Keratinocyte (primary cell): ENCODE data around the gene TLCD1.

Experiments used
- CTCF ChIP-seq, 3 experiments: IDR thresholded peaks in 1 of 3; conservative IDR thresholded peaks in 1 of 3; optimal IDR thresholded peaks in 1 of 3; 2 replicates in 2 of 3; 3 replicates in 1 of 3; pipeline versions ENCODE3 to v1.5.1; 2011; ENCODE audit warnings: low read length in 3 of 3, mild to moderate bottlenecking in 3 of 3, moderate library complexity in 2 of 3, control low read depth in 1 of 3, inconsistent platforms in 1 of 3; ENCODE audit not compliant: insufficient read depth in 2 of 3; ENCODE audit errors: extremely low read depth in 1 of 3
- EZH2 ChIP-seq: IDR thresholded peaks from one replicate; pipeline ENCODE4 v1.6.1; 2012; ENCODE audit warnings: inconsistent platforms, mild to moderate bottlenecking, low read length, moderate library complexity

GRCh38 chr17:28743243-28744103, 17.4 kb upstream of the TLCD1 start, which contains the start of gene TRAF4:
- peak in 2 of 3 experiments; percentile 3 to 30 for TF ChIP-seq CTCF (optimal IDR thresholded peaks at IDR 0.05 in 1 of 3, IDR thresholded peaks at IDR 0.05 in 1 of 3, conservative IDR thresholded peaks at IDR 0.05 in 1 of 3; ENCODE audit: extremely low read depth in 1 of 3, insufficient read depth in 2 of 3, low read length in 3 of 3)
- no peak for TF ChIP-seq EZH2
